Lower leg skin (tissue), 4 donors: ENCODE results near the gene CDHR1. TPM values are rescaled to one million over a fixed set of nuclear protein-coding genes. Genes with fewer than 3 reads are reported as not detected.
"Not testable (repeated sequence)": the region's sequence is repeated elsewhere in the genome, so short reads cannot be mapped to it uniquely, and the experiment has no call there.

Experiments used
- DNase-seq, 2 donors: peaks; one replicate each; pipeline ENCODE4 v3.0.0-alpha.2; 2019; ENCODE audit warnings: low spot score in 2 of 2
- H3K4me3 ChIP-seq: fragments of 200-600 bp; sonication (generic); 2 replicates; pipeline ENCODE4 v1.5.1; 2017; ENCODE audit warnings: mild to moderate bottlenecking, low read depth; ENCODE audit not compliant: poor library complexity, severe bottlenecking
- POLR2A ChIP-seq, 2 donors: fragments of 450-650 bp; IDR thresholded peaks; one replicate each; pipeline ENCODE4 v1.6.1; 2016 to 2017; ENCODE audit warnings: antibody characterized with exemption in 2 of 2, mild to moderate bottlenecking in 1 of 2, moderate library complexity in 1 of 2
- WGBS, 2 donors: methylation state at CpG; one replicate each; pipeline ENCODE4 v1.1.5; 2018; 5-methylcytosine and 5-hydroxymethylcytosine counted together
- intact Hi-C: fragments of 100-400 bp; cut with DNase I; formaldehyde crosslinking; loops from one replicate; pipeline ENCODE4 v1.15.0; 2023; ENCODE audit warnings: low total_unique reads
- total RNA-seq, 4 donors: library from RNA; depleted of rRNA; stranded (reverse); fragments of >200 nt; gene quantifications; one replicate each; pipeline ENCODE4 v1.1.0, GENCODE V29; 2016
- TF ChIP-seq, protein P1 (sequence below), 3 donors: fragments of 450-650 bp; IDR thresholded peaks; one replicate each; pipeline ENCODE4 v1.5.1; 2016; ENCODE audit warnings: antibody characterized with exemption in 3 of 3, mild to moderate bottlenecking in 3 of 3, moderate library complexity in 2 of 3

CDHR1 gene
- total RNA-seq, 4 donors from 2014 or later, result 68.5 to 126 (median 101) TPM

DNA sequence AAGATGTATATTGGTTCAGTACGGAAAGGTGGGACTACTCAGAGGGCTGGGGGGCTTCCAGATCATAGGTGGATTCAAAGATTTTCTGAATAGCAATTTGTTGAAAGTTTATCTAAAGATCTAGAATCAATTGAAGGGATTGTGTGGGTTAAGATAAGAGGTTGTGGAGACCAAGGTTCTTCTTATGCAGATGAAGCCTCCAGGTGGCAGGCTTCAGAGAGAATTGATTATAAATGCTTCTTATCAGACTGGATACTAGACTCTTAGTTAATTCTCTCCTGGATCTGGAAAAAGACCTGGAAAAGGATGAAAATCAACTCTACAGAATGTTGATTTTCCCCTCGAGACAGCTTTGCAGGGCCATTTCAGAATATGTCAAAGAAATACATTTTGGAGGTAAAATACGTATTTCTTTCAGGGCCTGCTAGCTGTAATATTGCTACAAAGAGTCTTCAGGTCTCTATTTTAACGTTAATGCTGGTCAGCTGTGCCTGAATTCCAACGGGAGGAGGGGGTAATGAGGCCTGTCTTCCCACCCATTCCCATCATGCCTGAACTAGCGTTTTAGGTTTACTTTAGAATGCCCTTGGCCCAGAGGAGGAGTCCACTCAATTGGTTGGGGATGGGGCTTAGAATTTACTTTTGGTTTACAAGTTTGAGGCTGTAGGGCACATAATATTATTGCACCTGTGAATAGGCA, 33.5 kb upstream of the CDHR1 start:
- no peak for DNase-seq
- TF ChIP-seq, protein P1, sequence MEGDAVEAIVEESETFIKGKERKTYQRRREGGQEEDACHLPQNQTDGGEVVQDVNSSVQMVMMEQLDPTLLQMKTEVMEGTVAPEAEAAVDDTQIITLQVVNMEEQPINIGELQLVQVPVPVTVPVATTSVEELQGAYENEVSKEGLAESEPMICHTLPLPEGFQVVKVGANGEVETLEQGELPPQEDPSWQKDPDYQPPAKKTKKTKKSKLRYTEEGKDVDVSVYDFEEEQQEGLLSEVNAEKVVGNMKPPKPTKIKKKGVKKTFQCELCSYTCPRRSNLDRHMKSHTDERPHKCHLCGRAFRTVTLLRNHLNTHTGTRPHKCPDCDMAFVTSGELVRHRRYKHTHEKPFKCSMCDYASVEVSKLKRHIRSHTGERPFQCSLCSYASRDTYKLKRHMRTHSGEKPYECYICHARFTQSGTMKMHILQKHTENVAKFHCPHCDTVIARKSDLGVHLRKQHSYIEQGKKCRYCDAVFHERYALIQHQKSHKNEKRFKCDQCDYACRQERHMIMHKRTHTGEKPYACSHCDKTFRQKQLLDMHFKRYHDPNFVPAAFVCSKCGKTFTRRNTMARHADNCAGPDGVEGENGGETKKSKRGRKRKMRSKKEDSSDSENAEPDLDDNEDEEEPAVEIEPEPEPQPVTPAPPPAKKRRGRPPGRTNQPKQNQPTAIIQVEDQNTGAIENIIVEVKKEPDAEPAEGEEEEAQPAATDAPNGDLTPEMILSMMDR (IDR thresholded peaks at IDR 0.05), result no peak
- no peak for TF ChIP-seq POLR2A (IDR thresholded peaks at IDR 0.05)
- WGBS, 2 donors, result 51 to 57% methylated on average over 6 of the region's 6 CpGs
- no peak overlapping the region for H3K4me3 ChIP-seq
- intact Hi-C loops, result no loop called here

DNA sequence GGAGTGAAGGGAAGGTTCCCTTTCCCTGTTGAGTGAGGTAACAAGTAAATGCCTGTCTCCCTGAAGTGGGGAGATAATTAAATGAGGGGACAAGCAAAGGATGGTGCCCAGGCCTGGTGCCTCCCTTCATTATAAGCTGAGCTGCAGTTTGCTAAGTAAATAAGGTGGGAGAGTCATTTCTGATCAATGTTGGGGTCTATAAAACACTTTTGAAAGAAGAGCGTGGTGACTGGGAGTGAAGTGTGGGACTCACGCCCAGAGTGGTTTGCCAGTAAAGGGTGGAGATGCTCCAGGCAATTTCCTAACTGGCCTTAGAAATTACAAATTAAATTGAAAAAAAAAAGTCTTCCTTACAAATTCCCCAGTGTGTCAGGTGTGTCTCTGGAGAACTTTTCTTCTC, 30.3 kb upstream of the CDHR1 start:
- no peak overlapping the region for H3K4me3 ChIP-seq
- no peak for TF ChIP-seq POLR2A (IDR thresholded peaks at IDR 0.05)
- TF ChIP-seq, protein P1 (IDR thresholded peaks at IDR 0.05), result no peak
- 29 to 36% methylated on average over 2 of the region's 2 CpGs for WGBS, 2 donors
- no peak for DNase-seq
- intact Hi-C loops, result no loop called here

DNA sequence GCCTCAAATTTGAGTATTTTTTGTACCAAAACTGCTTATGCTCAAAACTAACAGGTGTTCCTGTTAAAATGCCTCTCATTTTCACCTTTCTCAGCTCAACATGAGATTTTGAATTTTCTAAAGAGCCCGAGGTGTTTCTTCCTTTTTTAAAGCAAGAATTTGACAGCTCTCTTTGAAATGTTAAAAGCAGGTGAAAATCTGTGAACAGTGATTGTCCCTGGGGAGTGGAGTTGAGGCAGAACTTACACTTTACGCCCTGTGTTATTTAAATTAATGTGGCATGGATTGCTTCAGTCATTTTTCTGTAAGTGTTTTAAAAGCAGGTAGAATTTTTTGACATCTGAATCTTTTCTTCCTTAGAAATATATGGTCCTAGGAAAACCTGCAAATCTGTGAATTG, 29.9 kb upstream of the CDHR1 start:
- no peak overlapping the region for H3K4me3 ChIP-seq
- intact Hi-C loops, result no loop called here
- TF ChIP-seq POLR2A (IDR thresholded peaks at IDR 0.05), result no peak
- TF ChIP-seq, protein P1 (IDR thresholded peaks at IDR 0.05), result no peak
- 18 to 33% methylated on average over 2 of the region's 2 CpGs for WGBS, 2 donors
- DNase-seq, result no peak

DNA sequence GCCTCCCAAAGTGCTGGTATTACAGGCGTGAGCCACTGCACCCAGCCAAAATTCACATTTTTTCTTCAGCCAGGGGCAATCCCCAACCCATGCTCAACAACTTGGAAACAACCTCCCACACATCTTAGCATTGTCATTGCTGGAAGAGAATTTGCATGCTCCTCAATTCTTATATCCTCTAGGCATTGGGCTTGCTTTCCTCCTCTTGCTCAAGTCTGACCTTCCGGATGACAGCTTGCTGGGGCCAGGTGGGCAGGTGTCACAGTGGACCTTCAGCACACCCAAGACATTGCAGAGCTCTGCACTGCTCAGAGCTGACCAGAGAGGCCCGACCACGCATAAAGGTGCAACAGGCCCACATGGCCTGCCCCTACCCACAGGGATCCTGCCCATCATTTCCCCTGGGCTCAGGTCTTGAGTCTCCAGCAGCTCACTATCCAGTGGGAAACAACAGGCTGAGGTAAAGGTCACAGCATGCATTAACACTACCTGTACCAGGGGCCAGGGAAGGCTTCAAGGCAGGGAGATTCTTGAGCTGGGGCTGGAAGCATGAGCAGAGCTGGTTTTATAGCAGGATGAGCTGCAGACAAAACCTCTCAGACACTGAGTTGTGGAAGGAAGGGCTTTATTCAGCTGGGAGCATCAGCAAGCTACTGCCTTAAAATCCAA, 27.6 kb upstream of the CDHR1 start:
- no peak overlapping the region for H3K4me3 ChIP-seq
- DNase-seq, result no peak
- intact Hi-C loops, result no loop called here
- WGBS, 2 donors, result 80 to 89% methylated on average over 4 of the region's 4 CpGs
- no peak for TF ChIP-seq POLR2A (IDR thresholded peaks at IDR 0.05)
- TF ChIP-seq, protein P1 (IDR thresholded peaks at IDR 0.05), result no peak

DNA sequence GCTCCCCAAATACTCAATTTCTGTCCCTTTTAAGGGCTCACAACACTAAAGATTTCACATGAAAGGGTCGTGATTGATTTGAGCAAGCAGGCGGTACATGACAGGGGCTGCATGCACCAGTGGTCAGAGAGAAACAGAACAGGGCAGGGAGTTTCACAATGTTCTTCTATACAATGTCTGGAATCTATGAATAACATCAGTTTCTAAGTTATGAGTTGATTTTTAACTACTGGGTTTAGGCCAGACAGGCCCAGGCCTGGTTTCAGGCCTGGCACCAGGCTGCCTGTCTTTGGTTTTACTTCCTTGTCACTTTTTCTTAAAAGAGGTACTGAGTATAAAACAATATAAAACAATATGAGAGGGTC, 27.1 kb upstream of the CDHR1 start:
- WGBS, 2 donors, result 90 to 94% methylated on average over 2 of the region's 2 CpGs
- H3K4me3 ChIP-seq, intact Hi-C loops, DNase-seq: not testable (repeated sequence)

DNA sequence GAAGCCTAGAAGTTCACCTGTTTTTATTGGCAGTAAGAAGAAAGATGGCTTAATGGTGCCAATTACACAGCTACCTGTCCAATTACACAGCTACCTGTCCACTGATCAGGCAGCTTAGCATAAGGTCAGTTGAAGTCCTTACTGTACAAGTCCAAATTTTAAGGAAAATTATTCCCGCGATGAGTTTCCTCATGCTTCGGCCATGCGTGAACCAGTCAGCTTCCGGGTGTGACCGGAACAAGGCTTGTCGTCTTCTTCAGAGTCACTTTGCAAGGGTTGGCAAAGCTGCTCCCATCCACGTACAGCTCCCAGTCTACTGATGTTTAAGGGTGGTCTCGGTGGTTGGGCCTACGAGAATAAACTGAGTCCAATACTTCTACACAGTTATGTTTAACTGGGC, 26.0 kb upstream of the CDHR1 start:
- H3K4me3 ChIP-seq, DNase-seq, intact Hi-C loops: not testable (repeated sequence)
- WGBS, 2 donors, result 95 to 96% methylated on average over 10 of the region's 10 CpGs

DNA sequence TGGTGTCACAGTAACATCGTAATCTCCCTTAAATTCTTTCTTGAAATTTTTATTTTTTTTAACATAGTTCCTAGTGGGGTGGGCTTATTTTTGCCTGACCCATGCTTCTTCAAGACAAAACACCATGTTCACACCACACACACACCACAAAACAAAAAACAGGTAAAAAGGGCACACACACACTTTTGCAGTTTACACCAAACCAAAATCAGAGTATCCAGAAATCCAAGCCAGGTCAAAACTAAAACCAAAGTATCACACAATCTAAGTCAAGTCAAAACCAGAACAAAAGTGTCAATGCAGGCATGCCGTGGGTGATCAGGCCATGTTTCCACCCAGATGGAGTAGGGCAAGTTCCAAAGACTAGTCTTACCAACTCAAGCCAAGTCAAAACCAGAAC, 23.1 kb upstream of the CDHR1 start:
- 67 to 69% methylated on average over 2 of the region's 2 CpGs for WGBS, 2 donors
- intact Hi-C loops, DNase-seq, H3K4me3 ChIP-seq: not testable (repeated sequence)

DNA sequence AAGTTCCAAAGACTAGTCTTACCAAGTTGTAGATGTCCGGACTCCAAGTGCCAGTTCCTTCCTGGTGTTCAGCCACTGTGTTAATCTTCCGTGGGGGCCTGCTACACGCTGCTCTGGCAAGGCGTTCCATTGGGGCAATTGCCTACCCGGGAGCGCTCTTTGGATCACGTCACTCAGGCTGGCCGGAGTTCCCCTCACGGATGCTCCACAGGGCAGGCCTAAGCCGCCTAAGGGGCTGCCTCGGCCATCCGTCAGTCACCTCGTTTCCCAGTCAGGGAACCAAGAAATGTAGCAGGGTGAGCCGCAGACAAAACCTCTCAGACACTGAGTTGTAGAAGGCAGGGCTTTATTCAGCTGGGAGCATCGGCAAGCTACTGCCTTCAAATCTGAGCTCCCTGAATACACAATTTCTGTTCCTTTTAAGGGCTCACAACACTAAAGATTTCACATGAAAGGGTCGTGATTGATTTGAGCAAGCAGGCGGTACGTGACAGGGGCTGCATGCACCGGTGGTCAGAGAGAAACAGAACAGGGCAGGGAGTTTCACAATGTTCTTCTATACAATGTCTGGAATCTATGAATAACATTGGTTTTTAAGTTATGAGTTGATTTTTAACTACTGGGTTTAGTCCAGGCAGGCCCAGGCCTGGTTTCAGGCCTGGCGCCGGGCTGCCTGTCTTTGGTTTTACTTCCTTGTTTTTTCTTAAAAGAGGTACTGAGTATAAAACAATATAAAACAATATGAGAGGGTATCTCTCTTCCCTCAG, 22.5 kb upstream of the CDHR1 start:
- peak in 1 of 2 donors; percentile 80 for DNase-seq
- WGBS, 2 donors, result 56 to 59% methylated on average over 21 of the region's 21 CpGs
- intact Hi-C loops, H3K4me3 ChIP-seq: not testable (repeated sequence)
